Measurements from ENCODE around the gene GPR155.

DNA sequence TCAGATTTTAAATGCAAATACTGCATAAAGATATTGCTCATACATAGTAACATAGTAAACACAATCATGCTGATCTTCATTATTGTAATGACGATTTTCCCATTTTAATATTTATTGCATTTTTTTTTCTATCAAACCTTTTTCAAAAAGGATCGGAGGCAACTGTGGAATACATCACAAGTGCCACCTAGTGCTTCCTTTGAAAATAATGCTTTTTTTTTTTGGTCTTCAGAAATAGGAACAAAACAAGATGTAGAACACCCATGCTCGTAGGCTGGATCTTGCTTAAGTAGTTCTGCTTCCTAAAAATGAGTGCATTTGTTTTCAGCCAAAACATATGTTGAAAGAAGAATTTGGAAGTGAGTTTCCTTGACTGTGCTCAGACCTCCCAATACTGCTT, 35.7 kb upstream of the GPR155 start:
- TF ChIP-seq CTCF (IDR thresholded peaks at IDR 0.05; ENCODE audit: poor library complexity, severe bottlenecking): peak; percentile 66
- no peak for TF ChIP-seq EZH2 (IDR thresholded peaks at IDR 0.05; ENCODE audit: borderline replicate concordance, insufficient read depth, low read length, poor library complexity, severe bottlenecking)

All from neural cell (in vitro differentiated cells).